NOMO-1 (cell line): Measurements from ENCODE around the gene CISD1.
A peak's percentile ranks its signal among the peaks of the same experiment; 100 is the strongest.
"Not testable (repeated sequence)": the region's sequence is repeated elsewhere in the genome, so short reads cannot be mapped to it uniquely, and the experiment has no call there.

Experiments used
- DNase-seq, 2 experiments: peaks; one replicate each; lab custom pipeline; 2025; ENCODE audit not compliant: unreplicated experiment in 2 of 2; lab: John Stamatoyannopoulos, UW

Gene CISD1

DNA sequence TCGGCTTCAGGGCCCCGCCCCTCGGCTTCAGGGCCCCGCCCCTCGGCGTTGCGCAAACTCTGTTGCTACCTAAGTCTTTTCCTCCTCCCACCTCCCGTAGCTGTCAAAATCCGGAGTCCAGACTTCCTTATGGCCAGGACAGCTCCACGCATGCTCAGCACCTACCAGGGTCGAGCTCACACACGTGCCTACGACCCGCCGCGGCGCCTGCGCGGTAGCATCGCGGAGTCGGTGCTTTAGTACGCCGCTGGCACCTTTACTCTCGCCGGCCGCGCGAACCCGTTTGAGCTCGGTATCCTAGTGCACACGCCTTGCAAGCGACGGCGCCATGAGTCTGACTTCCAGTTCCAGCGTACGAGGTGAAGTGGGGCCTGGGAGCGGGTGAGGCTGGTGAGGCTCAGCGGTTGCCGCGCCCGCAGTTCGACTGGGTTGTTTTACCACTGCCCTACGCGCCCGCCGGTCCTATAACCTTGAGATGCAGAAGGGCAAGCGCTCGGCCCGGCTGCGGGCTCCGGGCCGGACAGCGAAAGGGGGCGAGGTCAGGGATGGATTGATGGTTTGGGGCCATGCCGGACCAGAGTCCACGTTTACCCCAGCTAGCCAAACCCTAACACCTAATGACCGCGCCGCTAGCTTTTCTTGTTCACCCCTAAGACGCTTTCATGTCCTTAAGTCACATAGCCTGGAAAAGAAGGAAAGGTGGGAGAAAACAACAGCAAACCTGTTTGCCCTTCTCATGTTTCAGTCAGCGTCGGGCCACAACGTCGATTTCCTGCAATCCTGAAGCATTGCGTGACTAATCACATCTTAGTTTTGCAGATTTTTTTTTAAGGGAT lies at the start of gene CISD1:
Gene CISD1, plus strand, starts transcription at position 217 of the 836 bp plus-strand sequence. Its CDS starts 112 bp downstream, at position 329.
- peak; percentile 95 to 97 for DNase-seq

GRCh38 chr10:58219875-58220274 lies 49.1 kb upstream of the CISD1 start:
- DNase-seq = no peak

DNA sequence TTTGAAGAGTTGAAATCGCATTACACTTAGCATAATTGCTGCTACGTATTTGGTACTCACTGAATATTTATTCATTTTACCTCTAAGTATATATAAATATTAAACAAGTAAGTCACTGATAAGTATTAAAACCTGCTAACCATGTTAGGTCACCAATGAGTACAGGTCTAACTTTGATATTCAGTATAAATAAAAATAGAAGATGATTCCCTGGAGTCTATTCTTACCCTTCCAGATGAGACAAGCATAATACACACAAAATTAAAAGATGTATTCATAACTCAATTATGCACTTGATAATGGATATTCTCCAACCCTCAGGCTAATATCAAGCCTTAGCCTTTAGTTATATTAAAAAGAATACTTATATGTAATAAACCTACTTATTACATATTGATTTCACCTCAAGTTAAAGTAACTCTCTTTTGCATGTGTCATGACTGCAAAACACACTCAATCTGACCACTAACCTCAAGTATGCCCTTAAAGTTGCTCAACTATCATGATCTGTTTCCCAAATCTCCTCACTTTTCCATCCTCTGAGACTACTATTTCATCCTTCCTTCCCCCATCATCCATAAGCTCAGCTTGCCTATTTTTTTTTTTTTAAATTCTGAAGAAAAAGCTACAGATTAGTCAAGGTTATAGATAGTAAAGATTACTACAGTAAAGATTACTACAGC lies 48.1 kb upstream of the CISD1 start:
- peak in 1 of 2 experiments; percentile 0 for DNase-seq

- DNase-seq = no peak
These were observed 43.3 kb upstream of the CISD1 start for GRCh38 chr10:58225654-58226053.

DNA sequence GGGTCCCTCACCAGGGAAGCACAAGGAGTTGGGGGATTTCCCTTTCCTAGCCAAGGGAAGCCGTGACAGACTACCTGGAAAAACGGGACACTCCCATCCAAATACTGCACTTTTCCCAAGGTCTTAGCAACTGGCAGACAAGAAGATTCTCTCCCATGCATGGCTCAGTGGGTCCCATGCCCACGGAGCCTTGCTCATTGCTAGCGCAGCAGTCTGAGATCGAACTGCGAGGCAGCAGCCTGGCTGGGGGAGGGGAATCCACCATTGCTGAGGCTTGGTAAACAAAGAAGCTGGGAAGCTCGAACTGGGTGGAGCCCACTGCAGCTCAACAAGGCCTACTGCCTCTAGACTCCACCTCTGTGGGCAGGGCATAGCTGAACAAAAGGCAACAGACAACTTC lies 39.1 kb upstream of the CISD1 start:
- DNase-seq = not testable (repeated sequence)

DNA sequence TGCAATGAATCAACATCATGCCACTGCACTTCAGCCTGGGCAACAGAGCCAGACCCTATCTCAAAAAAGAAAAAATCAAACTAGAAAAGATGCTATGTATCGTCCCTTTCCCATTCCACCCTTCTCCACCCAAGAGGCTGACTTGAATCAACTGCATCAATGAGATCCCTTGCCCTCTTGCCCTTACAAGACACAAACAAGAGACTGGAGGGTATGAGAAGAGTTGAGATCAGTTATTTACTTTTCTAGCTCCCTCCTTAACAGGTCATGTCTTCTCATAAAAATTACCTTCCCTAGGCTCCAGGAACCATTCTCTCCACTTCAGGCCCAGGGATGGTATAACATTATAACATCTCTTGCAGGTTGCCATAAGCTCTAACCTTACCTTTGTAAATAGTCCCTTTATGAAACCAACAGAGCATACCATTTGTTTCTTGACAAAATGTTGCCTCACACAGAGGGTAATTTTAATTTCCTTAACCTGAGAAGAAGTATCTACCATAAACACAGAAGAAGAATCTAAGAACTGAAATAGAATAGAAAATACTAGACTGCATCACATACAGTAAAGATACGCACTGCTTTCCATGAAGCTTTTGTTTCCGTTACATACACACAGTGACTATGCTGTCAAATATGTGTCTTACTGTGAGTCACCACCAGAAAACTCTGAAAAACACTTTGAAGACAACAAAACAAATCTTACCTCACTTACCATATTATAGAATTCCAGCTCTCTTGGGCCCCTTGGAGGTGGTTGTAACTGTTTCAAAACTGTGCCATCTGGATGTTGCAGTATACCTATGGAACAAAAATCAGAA lies 31.7 kb upstream of the CISD1 start:
- no peak for DNase-seq

GRCh38 chr10:58239561-58240169 lies 29.3 kb upstream of the CISD1 start:
- no peak for DNase-seq

- DNase-seq = no peak
These were observed 28.4 kb upstream of the CISD1 start for GRCh38 chr10:58240531-58240930.

DNA sequence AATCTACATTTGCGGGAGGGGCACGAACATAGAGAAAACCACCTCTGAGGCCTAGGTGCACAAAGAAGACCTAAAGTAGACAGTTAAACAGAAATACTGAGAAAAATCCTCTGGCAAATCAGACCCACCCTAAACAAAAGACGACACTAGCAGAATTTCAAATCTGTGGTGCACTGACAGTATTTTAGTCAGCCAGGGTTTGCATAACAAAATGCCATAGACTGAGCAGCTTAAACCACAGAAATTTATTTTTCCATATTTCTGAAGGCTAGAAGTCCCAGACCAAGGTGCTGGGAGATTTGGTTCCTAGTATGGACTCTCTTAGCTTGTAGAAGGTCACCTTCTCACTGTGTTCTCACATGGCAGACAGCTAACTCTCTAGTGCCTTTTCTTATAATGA lies 27.6 kb upstream of the CISD1 start:
- DNase-seq = no peak

DNA sequence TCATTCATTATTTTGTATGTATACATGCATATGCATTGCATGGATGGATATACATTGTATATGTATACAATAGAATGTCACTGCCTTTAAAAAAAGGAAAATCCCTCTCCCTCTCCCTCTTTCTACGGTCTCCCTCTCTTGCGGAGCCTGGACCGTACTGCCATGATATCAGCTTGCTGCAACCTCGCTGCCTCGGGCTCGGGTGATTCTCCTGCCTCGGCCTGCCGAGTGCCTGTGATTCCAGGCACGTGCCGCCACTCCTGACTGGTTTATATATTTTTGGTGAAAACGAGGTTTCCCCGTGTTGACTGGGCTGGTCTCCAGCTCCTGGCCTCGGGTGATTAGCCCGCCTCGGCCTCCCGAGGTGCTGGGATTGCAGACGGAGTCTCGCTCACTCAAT lies 25.7 kb upstream of the CISD1 start:
- DNase-seq = no peak

DNA sequence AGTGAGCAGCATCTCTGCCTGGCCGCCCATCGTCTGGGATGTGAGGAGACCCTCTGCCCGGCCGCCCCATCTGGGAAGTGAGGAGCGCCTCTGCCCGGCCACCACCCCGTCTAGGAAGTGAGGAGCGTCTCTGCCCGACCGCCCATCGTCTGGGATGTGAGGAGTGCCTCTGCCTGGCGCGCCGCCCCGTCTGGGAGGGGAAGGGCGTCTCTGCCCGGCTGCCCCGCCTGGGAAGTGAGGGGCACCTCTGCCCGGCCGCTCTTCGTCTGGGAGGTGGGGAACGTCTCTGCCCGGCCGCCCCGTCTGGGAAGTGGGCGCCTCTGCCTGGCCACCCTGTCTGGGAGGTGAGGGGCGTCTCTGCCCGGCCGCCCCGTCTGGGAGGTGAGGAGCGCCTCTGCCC lies 25.2 kb upstream of the CISD1 start:
- not testable (repeated sequence) for DNase-seq

GRCh38 chr10:58244242-58244641 lies 24.7 kb upstream of the CISD1 start:
- DNase-seq = not testable (repeated sequence)

DNA sequence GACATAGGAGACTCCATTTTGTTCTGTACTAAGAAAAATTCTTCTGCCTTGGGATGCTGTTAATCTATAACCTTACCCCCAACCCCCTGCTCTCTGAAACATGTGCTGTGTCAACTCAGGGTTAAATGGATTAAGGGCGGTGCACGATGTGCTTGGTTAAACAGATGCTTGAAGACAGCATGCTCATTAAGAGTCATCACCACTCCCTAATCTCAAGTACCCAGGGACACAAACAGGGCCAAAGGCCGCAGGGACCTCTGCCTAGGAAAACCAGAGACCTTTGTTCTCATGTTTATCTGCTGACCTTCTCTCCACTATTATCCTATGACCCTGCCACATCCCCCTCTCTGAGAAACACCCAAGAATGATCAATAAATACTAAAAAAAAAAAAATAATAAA lies 24.3 kb upstream of the CISD1 start:
- not testable (repeated sequence) for DNase-seq

DNA sequence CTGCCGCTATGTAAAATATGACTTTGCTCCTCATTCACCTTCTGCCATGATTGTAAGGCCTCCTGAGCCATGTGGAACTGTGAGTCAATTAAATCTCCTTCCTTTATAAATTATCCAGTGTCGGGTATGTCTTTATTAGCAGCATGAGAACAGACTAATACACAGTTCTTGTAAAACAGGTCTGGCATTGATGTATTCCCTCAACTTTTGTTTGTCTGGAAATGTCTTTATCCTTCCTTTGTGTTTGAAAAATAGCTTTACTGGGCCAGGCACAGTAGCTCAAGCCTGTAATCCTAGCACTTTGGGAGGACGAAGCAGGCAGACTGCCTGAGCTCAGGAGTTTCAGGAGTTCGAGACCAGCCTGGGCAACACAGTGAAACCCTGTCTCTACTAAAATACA lies 15.8 kb upstream of the CISD1 start:
- no peak for DNase-seq

DNA sequence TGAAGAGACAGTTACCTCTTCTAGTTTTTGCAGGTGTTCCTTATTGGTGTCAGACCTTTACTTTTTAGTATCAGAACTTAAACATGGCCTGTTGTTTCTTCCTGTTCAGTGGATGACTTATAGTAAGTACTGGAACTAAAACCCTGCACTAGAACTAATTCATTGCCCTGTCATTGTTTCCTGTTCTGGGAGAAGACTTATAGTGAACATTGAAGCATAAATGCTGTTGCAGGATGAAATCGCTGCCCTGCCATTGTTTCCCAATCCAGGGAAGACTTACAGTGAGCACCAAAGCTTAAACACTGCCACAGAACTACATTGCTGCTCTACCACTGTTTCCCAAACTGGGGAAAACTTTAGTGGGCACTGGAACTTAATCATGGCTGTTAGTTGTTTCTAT lies 14.3 kb upstream of the CISD1 start:
- no peak for DNase-seq

DNA sequence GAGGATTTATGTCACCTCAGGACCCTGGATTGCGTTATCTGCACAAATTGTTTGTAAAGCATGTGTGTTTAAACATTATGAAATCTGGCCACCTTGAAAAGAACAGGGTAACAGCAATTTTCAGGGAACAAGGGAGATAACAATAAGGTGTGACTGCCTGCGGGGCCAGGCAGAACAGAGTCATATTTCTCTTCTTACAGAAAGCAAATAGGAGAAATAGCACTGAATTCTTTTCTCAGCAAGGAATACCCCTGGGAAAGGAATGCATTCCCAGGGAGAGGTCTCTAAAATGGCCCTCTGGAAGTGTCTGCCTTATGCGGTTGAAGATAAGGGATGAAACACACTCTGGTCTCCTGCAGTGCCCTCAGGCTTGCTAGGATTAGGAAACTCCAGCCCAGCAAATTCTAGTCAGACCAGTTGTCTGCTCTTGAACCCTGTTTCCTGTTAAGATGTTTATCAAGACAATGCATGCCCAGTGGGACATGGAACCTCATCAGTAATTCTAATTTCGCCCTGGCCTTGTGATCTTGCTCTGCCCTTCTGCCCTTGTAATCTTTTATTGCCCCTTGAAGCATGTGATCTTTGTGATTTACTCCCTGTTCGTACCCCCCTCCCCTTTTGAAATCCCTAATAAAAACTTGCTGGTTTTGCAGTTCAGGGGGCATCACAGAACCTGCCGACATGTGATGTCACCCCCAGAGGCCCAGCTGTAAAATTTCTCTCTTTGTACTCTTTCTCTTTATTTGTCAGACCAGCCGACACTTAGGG lies 12.8 kb upstream of the CISD1 start:
- not testable (repeated sequence) for DNase-seq

GRCh38 chr10:58258977-58259692 lies 9.8 kb upstream of the CISD1 start:
- no peak for DNase-seq

DNA sequence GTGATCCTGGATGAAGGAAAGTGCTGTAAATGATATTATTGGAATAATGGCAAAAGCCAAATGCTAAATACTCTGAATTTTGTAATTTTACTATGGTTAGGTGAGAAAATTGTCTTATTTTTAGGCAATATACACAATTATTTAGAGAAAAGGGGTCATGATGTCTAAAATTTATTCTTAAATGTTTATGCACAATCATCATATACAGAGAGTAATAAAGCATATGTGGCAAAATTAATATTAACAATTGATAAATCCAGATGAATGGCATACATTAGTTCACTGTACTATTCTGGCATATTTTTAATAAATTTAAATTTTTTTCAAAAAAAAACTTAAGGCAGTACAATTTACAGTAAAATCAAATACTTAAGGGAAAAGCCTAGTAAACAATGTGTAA lies 8.6 kb upstream of the CISD1 start:
- DNase-seq = no peak

DNA sequence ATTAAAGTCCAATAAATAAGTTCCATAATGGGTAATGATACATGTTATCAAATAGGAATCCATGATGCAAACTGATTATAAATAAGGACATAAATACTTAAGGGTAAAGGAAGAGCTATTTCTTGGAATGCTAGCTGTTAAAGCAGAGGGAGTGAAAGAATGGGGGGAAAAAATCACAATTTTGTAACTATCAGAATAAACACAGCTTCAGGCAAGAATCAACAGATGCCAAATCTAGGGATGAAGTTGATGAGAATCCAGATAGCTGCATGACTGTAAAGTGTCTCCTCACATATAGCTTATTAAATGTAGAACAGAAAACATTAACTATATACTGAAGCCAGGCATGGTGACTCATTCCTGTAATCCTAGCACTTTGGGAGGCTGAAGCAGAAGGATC lies 6.2 kb upstream of the CISD1 start:
- DNase-seq = peak in 1 of 2 experiments; percentile 5
